PC-9 (cell line): Measurements from ENCODE around the gene KLK4. TPM values are rescaled to one million over a fixed set of nuclear protein-coding genes. Genes with fewer than 3 reads are reported as not detected.

Source experiments
- BruUV-seq: library from RNA; stranded (reverse); fragments of 400-500 nt; replicated peaks from 2 replicates; lab custom pipeline; 2021; lab: Mats Ljungman, UMichigan
- CTCF ChIA-PET: fragments of 300-600 bp; sonication (Branson Sonifier 250); formaldehyde crosslinking; loops from one replicate; lab custom pipeline; 2022; ENCODE audit warnings: antibody characterized with exemption; lab: Charles Lee
- POLR2A ChIA-PET: fragments of 300-600 bp; sonication (Branson Sonifier 250); formaldehyde crosslinking; loops from one replicate; lab custom pipeline; 2022; ENCODE audit warnings: antibody characterized with exemption; ENCODE audit not compliant: unreplicated experiment; lab: Charles Lee
- DNase-seq, 2 experiments: peaks; one replicate each; pipeline versions ENCODE4 v3.0.0 to v3.0.0-alpha.2; 2015 to 2022; ENCODE audit warnings: mixed read lengths in 1 of 2
- H2AFZ ChIP-seq: fragments of 200-600 bp; sonication (generic); 2 replicates; pipeline ENCODE4 v1.8.1; 2017; ENCODE audit warnings: antibody characterized with exemption
- H3F3A ChIP-seq: fragments of 200-600 bp; sonication (generic); 2 replicates; pipeline ENCODE4 v1.8.1; 2017; ENCODE audit warnings: antibody characterized with exemption, mild to moderate bottlenecking, low read depth; ENCODE audit not compliant: insufficient read depth
- H3K27ac ChIP-seq: fragments of 200-600 bp; sonication (generic); 2 replicates; pipeline ENCODE4 v1.6.1; 2016; ENCODE audit warnings: mixed run types
- H3K27me3 ChIP-seq: fragments of 200-600 bp; sonication (generic); 2 replicates; pipeline ENCODE4 v1.6.1; 2016; ENCODE audit warnings: low read depth, mixed run types; ENCODE audit not compliant: insufficient read depth
- H3K36me3 ChIP-seq: fragments of 200-600 bp; sonication (generic); 2 replicates; pipeline ENCODE4 v1.6.1; 2016; ENCODE audit warnings: low read depth, mixed run types
- H3K4me1 ChIP-seq: fragments of 200-600 bp; sonication (generic); replicated peaks from 2 replicates; pipeline ENCODE4 v1.6.1; 2016; ENCODE audit warnings: mixed run types; ENCODE audit not compliant: insufficient read depth
- H3K4me2 ChIP-seq: fragments of 200-600 bp; sonication (generic); 2 replicates; pipeline ENCODE4 v1.6.1; 2017; ENCODE audit warnings: mixed run types
- H3K4me3 ChIP-seq: fragments of 200-600 bp; sonication (generic); 2 replicates; pipeline ENCODE4 v1.6.1; 2016; ENCODE audit warnings: mixed run types
- H3K79me2 ChIP-seq: fragments of 200-600 bp; sonication (generic); 2 replicates; pipeline ENCODE4 v1.6.1; 2017; ENCODE audit warnings: low read depth, mixed run types
- H3K9me2 ChIP-seq: fragments of 200-600 bp; sonication (generic); 2 replicates; pipeline ENCODE4 v1.8.1; 2017; ENCODE audit warnings: mild to moderate bottlenecking; ENCODE audit not compliant: insufficient read depth
- H3K9me3 ChIP-seq: fragments of 200-600 bp; sonication (generic); 2 replicates; pipeline ENCODE4 v1.8.1; 2016; ENCODE audit warnings: low read depth; ENCODE audit not compliant: insufficient read depth
- H4K20me1 ChIP-seq: fragments of 200-600 bp; sonication (generic); 2 replicates; pipeline ENCODE4 v1.8.1; 2017; ENCODE audit not compliant: insufficient read depth
- EZH2 ChIP-seq: fragments of 200-600 bp; sonication (generic); IDR thresholded peaks from 2 replicates; pipeline ENCODE4 v1.8.0; 2017; ENCODE audit warnings: antibody characterized with exemption, low read depth
- intact Hi-C: fragments of 100-400 bp; cut with micrococcal nuclease; formaldehyde crosslinking; loops from one replicate; pipeline ENCODE4 v1.10.0; 2022; ENCODE audit not compliant: unreplicated experiment
- total RNA-seq: library from RNA; stranded (reverse); gene quantifications from 2 replicates; pipeline ENCODE4 v1.2.3, GENCODE V29; 2021
- TF ChIP-seq, protein P1 (sequence below): fragments of 200-600 bp; sonication (generic); conservative IDR thresholded peaks from 2 replicates; pipeline ENCODE4 v1.6.1; 2017; ENCODE audit warnings: mixed run types, antibody characterized with exemption, mild to moderate bottlenecking, moderate library complexity

The KLK4 gene
- total RNA-seq, 1 experiment from 2014 or later, result not detected

DNA sequence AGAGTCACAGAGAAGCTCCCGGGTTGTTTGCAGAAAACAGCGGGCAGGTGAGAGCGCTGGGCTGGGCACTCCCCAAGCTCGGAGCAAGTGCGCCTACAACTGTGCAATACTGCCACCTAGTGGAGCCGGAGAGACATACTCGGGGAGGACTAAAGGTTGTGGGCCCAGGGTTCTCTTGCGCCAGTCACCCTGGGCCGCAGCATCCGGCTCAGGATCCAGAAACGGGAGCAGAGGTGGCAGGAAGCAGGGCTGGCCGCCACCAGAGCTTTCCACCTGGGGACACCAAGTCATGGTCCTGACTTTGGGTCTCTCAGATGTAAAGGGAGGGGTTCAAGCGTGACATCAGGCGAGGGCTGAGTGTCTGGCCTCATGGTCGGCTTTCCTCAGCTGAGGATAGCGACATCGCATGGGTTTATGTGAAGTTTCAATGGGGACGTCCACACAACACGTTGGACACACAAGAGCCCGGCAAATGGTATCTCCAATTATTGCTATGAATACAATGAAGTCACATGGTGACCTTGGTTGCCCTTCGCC is 11.2 kb upstream of the KLK4 start:
- Histone ChIP-seq H3K4me3 (peak overlapping the region; percentile 36; the same call in 1 of the 2 replicates), H4K20me1 (no peaks in the 10 kb centered on the region)
- POLR2A ChIA-PET, result interaction anchor here (0.6 kb wide), 2 partner anchors 29 to 487 kb away, joined by 4 read pairs; no protein-coding TSS in a partner anchor

DNA sequence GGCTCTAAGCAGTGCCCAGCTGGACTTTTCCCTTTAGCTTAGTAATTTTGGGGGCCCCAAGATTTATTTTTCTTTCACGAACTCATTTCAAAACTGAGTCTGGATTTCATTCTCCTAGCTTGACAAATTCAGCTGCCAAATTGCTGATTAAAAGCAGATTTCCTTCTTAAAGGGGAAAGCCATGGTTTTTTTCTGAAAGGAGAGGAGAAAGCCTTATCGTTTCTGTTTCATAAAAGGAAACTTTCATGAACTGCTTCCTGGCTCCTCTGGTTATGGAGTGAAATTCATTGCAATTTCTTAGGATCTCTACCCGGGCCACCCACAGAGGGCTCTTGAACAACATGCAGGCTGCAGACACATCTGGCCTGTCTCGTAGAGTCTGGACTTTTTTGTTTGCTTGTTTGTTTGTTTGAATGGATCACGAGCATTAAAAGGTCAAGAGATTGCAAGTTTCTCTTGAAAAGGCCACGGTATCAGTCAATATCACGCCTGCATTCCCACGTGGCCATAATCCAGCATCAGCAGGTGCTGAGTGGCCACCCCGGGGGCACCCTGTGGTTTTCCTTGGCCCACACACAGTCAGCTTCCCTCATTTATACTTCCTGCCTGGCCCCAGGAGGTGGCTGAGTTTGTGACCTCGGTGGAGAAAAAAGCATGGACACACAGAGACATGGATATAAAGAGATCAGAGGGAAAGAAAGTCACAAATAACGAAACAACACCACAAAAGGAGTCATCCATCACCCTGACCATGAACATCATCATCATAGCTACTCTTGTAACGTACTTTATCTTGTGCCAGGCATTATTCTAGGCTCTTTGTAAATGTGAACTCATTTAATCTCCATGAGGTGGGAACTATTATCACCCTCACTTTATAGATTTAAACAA is 10.5 kb upstream of the KLK4 start:
- peak in 1 of 2 experiments; percentile 65 for DNase-seq
- H3K9me2 ChIP-seq, result no peaks in the 10 kb centered on the region
- intact Hi-C loops, result loop anchor here (1.0 to 10.0 kb wide), 5 partner anchors 129 to 565 kb away; partner anchors contain the start of gene ACP4
- H3K79me2 ChIP-seq, result no peaks in the 10 kb centered on the region
- peak overlapping the region; percentile 36; the same call in 1 of the 2 replicates for H3K4me3 ChIP-seq
- peaks cover 38% of the 10 kb centered on the region for H3F3A ChIP-seq
- ChIA-PET POLR2A (interaction anchor here (0.6 kb wide), 2 partner anchors 30 to 486 kb away, joined by 4 read pairs; no protein-coding TSS in a partner anchor), CTCF (interaction anchor here (1.0 to 1.2 kb wide), 2 partner anchors 9 to 81 kb away, joined by 3 to 4 read pairs; no protein-coding TSS in a partner anchor)
- peak overlapping the region; percentile 32 for H3K27ac ChIP-seq
- H3K36me3 ChIP-seq, result no peaks in the 10 kb centered on the region
- H3K9me3 ChIP-seq, result no peaks in the 10 kb centered on the region
- BruUV-seq, result no TSS peak
- peak overlapping the region; percentile 76 for H3K4me2 ChIP-seq
- no peak for TF ChIP-seq EZH2
- TF ChIP-seq, protein P1, sequence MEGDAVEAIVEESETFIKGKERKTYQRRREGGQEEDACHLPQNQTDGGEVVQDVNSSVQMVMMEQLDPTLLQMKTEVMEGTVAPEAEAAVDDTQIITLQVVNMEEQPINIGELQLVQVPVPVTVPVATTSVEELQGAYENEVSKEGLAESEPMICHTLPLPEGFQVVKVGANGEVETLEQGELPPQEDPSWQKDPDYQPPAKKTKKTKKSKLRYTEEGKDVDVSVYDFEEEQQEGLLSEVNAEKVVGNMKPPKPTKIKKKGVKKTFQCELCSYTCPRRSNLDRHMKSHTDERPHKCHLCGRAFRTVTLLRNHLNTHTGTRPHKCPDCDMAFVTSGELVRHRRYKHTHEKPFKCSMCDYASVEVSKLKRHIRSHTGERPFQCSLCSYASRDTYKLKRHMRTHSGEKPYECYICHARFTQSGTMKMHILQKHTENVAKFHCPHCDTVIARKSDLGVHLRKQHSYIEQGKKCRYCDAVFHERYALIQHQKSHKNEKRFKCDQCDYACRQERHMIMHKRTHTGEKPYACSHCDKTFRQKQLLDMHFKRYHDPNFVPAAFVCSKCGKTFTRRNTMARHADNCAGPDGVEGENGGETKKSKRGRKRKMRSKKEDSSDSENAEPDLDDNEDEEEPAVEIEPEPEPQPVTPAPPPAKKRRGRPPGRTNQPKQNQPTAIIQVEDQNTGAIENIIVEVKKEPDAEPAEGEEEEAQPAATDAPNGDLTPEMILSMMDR, result no peak
- H2AFZ ChIP-seq, result peak overlapping the region; percentile 66
- no peaks in the 10 kb centered on the region for H4K20me1 ChIP-seq
- 0 out of 2 replicates have a peak, but pooled peaks cover 7% of the 10 kb centered on the region for H3K27me3 ChIP-seq
- peaks cover 37% of the 10 kb centered on the region for H3K4me1 ChIP-seq

More for the DNA sequence above, 11.2 kb upstream of the KLK4 start:
- Histone ChIP-seq H3K9me3 (no peaks in the 10 kb centered on the region), H3F3A (peaks cover 38% of the 10 kb centered on the region), H3K4me2 (peak overlapping the region; percentile 76), H3K79me2 (no peaks in the 10 kb centered on the region), H3K27ac (peak overlapping the region; percentile 32), H3K27me3 (0 out of 2 replicates have a peak, but pooled peaks cover under 1% of the 10 kb centered on the region), H3K9me2 (no peaks in the 10 kb centered on the region), H3K4me1 (peaks cover 37% of the 10 kb centered on the region), H3K36me3 (no peaks in the 10 kb centered on the region), H2AFZ (0 out of 2 replicates have a peak overlapping the region, but pooled peaks have one; percentile 26)
- intact Hi-C loops, result loop anchor here (1.0 to 10.0 kb wide), 5 partner anchors 130 to 566 kb away; partner anchors contain the start of gene ACP4
- TF ChIP-seq, protein P1, result peak; percentile 96
- no peak for TF ChIP-seq EZH2
- BruUV-seq, result no TSS peak
- peak; percentile 77 to 80 for DNase-seq
- CTCF ChIA-PET, result interaction anchor here (1.0 to 1.2 kb wide), 2 partner anchors 9 to 80 kb away, joined by 3 to 4 read pairs; no protein-coding TSS in a partner anchor

DNA sequence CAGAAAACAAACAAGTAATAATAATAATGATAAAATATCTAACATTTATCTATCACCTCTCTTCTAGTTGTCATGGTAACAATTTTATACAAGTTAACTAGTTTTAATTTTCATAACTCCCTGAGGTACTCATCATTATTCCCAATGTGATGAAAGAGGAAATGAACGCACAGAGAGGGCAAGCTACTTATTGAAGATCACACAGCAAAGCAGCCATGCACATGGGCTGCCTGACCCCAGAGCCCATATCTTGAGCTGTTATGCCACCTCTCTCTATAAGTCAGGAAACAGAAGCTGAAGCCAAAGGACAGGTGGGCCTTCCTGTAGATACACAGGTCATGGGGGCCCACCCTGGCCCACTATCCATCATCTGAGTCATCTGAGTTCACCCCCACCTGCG is 4.9 kb upstream of the KLK4 start:
- intact Hi-C loops, result no loop called here
- no peaks in the 10 kb centered on the region for H4K20me1 ChIP-seq
- BruUV-seq, result no TSS peak
- H3K36me3 ChIP-seq, result no peaks in the 10 kb centered on the region
- no peak overlapping the region for H3K4me2 ChIP-seq
- H3F3A ChIP-seq, result peaks cover 5% of the 10 kb centered on the region; the same call in 1 of the 2 replicates
- H2AFZ ChIP-seq, result no peak overlapping the region
- DNase-seq, result no peak
- CTCF ChIA-PET, result no interaction called here
- no peaks in the 10 kb centered on the region for H3K9me3 ChIP-seq
- H3K79me2 ChIP-seq, result no peaks in the 10 kb centered on the region
- H3K4me1 ChIP-seq, result peaks cover under 1% of the 10 kb centered on the region; the same call in 1 of the 2 replicates
- no peaks in the 10 kb centered on the region for H3K9me2 ChIP-seq
- H3K4me3 ChIP-seq, result no peak overlapping the region
- TF ChIP-seq, protein P1, result no peak
- no peak for TF ChIP-seq EZH2
- peaks cover 61% of the 10 kb centered on the region for H3K27me3 ChIP-seq
- POLR2A ChIA-PET, result no interaction called here
- H3K27ac ChIP-seq, result no peak overlapping the region
